Activated CD4-positive, alpha-beta T cell treated with anti-CD3 and anti-CD28 coated beads, Interleukin-2, amount 50 U/mL, for 16 hours (primary cell): ENCODE data around the gene RPL12.
"Not testable (repeated sequence)": the region's sequence is repeated elsewhere in the genome, so short reads cannot be mapped to it uniquely, and the experiment has no call there.

ENCODE experiments used
- DNase-seq: peaks from one replicate; pipeline ENCODE4 v3.0.0-alpha.2; 2020

The RPL12 gene

DNA sequence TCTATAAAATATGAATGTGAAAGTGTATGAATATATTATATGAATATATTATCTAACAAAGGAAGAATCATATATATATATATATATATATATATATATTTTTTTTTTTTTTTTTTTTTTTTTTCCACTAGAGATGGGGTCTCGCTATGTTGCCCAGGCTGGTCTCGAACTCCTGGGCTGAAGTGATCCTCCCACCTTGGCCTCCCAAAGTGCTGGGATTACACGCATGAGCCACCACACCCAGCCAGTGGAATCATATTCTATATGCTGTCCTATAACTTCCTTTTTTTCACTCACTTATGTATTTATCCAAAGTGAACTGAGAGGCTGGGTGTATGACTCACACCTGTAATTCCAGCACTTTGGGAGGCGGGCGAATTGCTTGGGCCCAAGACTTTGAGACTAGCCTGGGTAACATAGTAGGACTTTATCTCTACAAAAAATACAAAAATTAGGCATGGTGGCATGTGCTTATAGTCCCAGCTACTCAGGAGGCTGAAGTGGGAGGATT, 15.3 kb upstream of the RPL12 start:
- not testable (repeated sequence) for DNase-seq

DNA sequence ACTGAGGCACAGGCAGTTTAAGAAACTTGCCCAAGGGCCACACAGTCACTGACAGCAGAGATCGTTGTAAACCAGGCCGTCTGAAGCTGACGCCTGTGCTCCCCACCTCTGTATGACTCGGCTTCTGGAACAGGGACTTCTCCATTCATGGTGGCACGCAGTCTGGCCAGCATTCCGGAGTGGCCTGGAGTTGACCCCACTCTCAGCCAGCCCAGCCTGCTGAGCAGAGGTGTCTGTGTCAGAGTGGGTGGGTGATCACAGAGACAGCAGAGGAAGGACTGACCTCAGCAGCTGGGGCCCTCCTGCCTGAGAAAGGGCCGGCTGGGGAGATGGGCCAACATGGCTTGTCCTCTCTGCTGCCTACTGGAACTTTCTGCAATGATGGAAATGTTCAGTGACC, 12.7 kb upstream of the RPL12 start:
- no peak for DNase-seq

DNA sequence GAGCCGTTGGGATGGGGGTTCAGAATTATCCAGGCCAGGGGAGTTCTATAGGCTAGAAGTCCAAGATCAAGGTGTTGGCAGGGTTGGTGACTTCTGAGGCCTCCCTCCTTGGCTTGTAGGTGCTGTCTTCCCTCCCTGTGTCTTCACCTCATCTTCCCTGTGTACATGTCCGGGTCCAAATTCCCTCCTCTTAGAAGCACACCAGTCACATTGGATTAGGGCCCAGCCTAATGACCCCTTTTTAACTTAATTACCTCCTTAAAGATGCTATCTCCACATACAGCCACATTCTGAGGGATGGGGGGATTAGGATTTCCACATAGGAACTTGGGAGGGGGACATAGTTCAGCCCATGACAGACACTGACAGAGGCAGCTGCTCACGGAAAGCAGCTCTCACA, 12.2 kb upstream of the RPL12 start:
- DNase-seq, result no peak

DNA sequence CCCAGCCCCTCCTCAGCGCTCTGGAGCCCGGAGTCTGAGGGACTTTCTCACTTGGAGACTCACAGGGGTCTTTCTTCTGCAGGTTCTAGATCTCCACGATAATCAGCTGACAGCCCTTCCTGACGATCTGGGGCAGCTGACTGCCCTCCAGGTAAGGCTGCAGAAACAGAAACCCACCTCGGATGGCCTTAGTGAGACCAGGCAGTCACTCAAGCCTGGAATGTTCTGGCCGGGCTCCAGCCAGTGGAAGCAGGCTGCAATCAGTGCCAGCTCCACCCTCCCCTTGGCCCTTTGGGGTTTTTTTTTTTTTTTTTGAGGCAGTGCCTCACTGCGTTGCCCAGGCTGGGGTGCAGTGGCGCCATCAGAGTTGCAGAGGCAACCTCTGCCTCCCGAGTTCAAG, 7.7 kb upstream of the RPL12 start:
- no peak for DNase-seq

DNA sequence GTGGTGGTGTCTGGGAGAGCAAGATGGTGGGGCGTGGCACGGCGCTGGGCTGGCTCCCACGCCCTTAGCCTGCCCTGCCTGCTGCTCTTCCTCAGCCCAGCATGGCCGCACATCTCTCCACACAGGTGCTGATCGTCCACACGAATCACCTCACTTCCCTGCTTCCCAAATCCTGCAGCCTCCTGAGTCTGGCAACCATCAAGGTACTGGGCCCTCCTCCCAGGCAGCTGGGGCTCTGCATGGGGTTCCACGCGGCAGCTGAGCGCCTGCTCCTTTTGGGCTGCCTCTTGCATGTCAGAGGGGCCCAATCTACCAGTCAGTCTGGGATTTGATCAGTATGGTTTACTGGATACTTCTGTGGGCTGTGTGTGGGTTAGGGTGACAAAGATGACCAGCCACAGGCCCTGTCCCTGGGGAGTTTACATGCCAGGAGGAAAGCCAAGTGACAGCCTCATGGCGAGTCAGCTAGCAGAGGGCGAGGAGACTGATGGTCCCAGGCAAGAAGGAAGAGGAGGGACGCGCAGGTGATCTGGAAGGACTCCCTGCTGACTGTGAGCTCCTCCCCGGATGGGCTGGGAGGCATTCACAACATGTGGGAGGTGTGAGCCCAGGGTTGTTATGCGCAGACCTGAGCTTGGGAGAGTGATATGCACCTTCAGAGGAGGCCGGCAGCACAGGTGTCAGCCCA, 6.1 kb upstream of the RPL12 start:
- no peak for DNase-seq

DNA sequence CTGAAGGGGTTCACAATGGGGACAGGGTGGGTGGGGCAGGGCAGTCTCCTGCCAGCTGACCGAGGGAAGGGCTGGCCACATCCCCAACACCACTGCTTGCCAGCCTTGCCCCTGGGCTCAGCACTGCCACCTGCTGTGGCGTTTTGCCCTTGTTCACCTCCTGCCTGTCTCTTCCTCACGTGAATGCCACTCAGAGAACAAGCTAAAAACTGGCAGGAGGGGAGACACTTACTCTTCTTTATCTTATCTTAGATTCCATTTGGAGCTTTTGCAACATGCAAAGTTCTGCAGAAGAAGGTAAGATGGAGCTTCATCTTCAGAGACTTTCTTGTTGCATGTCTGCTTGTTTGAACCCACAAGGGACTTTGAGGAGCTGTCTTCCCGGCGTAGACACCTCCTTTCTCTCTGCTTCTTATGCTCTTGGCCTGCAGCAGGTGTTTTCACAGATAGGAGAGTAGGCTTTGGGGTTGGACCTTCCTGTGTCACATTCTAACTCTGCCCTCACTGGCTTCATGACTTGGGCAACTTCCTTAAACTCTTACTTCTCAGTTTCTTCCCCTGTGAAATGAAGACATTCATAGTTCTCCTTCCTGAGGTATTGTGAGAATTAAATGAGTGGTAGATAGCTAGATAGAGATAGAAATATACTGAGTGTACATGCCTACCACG, 4.3 kb upstream of the RPL12 start:
- DNase-seq, result peak; percentile 32

DNA sequence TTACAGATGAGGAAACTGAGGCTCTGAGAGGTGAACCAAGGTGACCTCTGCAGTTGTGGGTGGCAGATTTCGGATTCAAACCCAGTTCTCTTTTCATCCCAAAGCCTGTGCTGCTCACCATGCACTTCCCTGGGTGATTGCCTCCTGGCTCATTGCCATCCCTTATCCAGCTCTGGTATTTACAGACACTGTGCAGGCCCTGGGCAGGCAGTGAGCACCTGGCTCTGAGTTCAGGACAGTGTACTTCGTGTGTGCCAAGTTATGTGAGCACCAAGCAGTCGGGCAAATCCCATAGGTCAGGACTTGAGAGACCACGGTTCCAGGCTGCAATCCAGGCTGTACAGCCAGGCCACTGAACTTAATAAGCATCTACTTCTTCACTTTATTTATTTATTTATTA, 1.5 kb upstream of the RPL12 start:
- no peak for DNase-seq

DNA sequence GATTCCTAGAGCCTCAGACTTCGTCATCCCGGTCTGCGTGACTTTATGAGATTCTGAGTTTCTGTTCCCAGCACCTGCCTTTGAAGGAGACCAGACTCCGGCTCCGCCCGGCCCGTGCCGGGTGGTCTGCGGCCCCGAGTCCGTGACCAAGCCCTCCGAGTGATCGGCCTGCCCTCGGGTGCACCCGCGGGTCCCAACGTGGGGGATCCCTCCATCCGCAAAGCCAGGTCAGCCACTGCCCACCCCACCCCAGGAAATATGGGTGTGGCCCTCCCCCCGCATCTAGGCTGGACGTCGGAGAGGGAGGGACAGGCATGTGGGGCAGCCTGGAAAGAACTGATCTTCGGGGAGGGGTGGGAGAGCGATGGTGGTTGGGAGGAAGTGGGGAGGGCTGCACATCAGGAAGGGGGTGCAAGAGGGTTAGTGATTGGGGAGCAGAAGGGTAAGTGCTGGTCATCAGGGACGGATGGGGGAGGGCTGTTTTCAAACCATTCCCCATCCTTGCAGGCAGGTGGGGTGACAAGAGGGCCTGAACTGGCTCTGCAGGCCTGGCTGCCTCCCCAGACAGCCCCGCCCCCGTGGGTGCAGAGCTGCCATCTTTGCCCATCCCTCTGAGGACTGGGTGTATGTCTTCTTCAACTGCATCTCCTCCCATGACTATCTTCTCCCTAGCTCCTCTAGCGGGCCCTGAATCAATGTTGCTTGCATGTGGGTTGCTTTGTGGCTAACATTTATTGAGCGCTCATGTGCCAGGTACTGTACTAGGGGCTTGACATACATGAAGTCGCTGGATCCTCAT, 851 bp upstream of the RPL12 start:
- peak; percentile 75 for DNase-seq

DNA sequence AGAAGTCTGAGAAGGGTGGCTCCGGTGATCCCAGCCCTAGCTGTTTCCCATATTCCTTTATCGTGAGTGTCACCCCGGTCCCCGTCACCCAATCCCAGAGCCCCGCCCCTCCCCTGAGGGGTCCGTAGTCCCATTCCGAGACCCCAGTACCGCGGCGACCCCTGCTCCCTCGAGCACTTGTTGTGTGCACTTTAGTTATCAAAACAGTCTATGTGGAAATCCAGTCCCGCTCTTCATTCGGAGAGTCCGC, 327 bp upstream of the RPL12 start:
- DNase-seq, result no peak

DNA sequence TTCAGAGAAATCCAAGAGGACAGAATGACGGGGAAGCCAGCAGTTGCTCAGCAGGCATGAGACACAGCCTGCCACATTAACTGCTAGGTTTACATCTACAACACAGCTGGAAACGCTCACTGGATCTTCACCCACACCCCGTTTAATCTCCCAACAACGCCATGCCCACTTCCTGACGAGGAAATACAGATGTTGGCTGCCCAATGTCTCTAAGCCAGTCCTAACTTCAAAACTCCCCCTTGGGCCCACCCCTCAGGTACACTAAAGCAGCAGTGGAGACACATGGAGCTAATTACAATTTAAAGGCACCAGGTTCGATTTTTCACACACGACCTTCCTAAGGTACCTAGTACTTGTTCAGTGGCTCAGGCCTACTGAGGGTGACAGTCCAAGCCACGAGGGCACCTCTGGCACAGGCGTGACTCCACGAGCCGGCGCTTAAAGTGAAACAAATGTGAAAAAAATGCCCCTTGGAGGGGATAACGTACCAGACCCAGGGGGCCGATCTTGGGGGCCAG, 904 bp downstream of the RPL12 start:
- no peak for DNase-seq

DNA sequence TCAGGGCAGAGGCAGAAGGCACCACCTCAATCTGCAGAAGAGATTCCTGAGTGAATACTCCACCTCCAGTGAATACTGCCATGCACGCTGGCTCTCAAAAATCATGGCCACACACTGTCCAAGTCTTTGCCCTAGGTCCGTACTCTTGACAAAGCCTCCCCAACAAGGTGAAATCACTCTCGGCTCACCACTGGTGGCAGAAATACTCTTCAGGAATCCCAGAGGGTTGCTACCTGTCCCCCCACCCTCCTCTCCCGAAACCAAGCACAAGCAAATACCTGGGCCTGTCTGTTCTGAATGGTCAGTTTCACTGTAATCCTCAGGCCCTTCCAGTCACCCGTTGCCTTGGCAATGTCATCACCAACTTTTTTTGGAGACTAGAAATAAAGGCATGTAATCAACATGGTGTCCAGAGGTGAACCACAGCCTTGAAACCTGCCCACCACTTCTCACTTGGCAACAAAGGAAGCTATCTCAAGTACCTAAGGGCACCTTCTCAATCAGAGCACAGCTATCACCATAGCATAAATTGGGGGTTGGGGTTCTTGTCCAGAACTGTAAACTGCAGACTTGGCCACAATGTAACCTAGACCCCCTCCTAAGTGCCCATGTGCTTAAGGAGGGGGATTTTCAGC, 1.8 kb downstream of the RPL12 start:
- DNase-seq, result no peak

DNA sequence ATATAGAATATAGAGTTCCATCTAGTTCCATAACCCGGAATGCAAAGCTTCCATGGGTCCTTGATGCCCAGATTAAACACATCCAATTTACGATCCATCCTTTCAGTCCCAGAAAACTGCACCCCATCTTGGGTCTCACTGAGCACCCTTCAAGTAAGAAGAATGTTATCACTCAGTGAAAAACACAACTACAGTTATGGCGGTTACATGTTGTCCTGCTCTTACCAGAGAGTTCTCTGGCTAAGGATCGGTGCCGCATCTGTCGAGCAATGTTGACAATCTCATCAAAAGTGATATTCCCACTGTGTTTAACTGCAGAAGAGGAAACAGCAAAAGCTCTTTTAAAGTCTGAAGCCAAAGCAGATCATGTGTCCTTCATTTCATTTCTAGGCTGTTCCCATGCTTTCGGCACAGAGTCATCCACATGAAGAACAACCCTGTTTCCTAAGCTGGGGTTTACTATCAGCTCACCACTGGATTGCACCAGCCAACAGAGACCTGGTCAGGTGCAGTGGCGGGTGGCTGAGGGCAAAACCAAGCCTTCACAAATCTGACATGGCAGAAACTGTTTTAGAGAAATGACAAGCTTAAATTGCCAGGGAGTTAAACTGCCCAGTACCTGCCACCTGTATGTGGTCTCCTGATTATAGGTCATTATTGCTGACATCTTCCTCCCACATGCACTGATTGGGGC, 2.9 kb downstream of the RPL12 start:
- no peak for DNase-seq

DNA sequence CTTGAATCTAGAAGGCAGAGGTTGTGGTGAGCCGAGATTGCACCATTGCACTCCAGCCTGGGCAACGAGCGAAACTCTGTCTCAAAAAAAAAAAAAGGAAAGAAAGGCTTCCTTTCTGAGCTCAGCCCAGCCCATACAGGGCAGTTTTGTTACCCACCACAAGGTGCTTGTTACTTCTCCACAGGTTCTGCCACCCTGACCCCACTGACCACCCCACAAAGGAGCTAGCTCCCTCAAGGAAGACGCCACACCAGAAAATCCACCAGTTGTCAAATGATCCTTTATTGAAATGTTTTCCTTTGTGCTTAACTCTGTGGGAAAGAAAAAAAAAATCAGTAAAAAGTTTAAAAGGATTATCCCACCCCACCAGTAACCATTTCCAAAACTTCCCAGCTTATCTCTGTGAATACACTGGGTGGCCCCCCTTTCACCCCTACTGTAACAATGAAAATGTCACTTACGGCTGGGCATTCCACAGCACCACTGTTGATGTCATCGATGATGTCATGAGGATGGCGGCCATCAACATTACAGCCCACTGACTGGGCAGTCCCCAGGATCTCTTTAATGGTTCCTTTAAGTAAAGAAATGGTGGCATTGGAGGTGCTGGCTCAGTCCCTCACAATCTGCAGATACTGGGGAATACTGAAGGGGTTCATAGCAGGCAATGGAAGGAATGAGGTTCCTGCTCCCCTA, 3.6 kb downstream of the RPL12 start:
- DNase-seq, result no peak

DNA sequence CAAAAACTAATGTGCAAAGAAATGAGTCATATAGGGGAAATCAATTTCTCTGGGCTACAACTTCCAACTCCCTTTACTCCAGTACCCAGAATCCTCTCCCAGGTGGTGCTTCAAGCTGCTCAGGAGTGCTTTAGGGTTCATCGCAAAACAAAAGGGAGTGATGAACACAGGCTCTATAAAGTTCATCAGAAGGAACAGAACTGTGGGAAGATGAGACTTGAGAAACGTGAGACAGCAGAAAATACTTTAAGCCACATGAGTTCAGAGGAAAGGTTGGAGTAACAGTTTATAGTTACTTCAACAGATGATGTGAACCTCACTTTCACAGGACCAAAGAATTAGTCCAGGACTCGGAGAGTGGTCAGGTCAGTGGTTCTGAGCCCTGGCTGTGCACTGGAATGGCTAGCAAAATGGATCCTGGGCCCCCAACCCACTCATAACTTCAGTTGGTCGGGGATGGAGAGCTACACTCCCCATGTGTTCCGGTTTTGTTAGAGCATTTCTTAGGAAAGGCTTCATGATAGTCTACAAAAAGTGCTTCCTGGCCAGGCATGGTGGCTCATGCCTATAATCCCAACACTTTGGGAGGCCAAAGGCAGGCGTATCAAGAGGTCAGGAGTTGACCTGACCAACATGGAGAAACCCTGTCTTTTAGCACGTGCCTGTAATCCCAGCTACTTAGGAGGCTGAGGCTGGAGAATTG, 4.3 kb downstream of the RPL12 start:
- no peak for DNase-seq

DNA sequence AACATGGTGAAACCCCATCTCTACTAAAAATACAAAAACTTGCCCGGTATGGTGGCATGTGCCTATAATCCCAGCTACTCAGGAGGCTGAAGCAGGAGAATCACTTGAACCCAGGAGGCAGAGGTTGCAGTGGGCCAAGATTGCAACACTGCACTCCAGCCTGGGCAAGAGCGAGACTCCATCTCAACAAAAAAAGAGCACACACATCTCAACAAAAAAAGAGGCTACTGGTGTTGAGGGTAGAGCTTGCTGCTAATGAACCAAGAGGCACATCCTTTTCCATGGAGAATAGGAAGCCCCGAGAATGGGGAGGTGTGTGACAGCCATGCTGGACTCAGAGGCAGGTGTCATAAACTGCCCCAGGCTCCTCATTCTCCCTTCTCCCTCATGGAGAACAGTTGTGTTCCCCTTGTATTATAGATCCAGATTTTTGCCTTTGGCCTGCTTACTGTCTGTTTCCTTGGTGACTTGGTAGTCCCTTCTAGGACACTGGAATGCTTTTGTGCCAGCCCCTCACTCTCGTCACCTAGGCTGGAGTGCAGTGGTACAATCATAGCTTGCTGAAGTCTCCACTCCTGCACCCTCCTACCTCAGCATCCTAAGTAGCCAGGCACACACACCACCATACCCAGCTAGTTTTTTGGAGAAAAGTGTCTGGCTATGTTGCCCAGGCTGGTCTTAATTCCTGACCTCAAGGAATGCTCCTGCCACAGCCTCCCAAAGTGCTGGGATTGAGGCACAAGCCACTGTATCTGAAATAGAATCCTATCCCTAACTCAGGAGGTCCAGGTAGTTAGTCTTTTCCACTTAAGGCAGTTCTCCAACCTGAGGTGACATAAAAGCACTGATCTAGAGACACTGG, 5.1 kb downstream of the RPL12 start:
- DNase-seq, result no peak

DNA sequence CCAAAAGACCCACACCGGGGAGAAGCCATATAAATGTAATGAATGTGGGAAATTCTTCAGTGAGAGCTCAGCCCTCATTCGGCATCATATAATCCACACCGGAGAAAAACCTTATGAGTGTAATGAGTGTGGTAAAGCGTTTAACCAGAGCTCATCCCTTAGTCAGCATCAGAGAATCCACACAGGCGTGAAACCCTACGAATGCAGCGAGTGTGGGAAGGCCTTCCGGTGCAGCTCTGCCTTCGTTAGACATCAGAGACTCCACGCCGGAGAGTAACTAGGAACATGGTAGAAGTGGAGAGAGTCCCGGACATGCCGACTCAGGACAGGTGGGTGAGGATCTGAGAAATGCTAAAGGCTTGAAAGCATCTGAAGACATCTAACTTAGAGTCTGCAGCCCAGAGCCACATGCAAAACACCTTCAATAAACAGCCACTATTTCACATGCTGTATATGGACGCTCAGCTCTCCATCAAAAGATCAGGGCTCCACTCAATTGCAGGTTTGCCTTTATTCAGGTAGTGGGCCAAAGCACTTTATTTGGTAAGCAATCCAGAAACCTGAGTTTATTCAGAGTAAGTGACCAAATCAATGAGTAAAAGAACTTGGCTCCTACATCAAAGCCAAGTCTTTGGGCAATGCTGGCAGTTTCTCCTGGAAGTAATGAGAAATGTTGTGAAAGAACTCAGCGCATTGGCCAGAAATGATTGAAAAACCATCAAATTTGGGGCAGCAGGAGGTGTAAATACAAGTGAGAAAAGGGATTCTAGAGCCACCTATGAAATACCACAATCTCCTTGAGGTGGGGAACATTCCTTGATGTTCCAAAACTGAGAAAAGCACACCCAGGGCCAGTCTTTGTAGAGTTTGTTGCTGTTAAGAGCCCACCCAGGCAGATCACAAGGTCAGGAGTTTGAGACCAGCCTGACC, 6.0 kb downstream of the RPL12 start:
- no peak for DNase-seq

DNA sequence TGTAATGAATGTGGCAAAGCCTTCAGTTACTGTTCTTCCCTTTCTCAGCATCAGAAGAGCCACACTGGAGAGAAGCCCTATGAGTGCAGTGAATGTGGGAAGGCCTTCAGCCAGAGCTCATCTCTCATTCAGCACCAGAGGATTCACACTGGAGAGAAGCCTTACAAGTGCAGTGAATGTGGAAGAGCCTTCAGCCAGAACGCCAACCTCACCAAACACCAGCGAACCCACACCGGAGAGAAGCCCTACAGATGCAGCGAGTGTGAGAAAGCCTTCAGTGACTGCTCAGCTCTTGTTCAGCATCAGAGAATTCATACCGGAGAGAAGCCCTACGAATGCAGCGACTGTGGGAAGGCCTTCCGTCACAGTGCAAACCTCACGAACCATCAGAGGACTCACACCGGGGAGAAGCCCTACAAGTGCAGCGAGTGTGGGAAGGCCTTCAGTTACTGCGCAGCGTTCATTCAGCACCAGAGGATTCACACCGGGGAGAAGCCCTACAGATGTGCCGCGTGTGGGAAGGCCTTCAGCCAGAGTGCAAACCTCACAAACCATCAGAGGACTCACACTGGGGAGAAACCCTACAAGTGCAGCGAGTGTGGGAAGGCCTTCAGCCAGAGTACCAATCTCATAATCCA, 6.8 kb downstream of the RPL12 start:
- DNase-seq, result no peak

DNA sequence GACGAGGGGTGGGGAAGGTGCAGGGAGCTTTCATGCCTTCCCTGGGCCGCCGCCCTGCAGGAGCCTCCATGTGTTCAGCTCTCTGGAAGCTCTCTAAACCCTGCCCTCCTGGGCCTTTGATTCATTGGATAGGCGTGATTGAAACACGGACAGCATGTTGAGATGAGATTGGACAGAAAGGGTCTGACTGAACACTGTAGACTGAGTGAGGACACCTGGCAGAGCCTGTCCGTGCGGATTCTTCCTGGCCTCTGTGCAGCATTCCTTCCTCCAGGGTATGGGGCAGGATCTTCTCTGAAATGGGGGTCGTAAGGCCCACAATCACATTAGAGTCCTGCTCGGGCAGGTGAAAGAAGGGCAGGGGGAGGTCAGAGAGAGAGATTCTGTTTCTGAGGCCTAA, 12.8 kb downstream of the RPL12 start:
- no peak for DNase-seq
